Stimulated activated CD8-positive, alpha-beta memory T cell treated with anti-CD3 and anti-CD28 coated beads, Interleukin-15, amount 100 ng/mL, for 48 hours (primary cell): ENCODE results near the gene NKX2-3.

Source experiments
- DNase-seq, 2 donors: peaks; one replicate each; pipeline ENCODE4 v3.0.0-alpha.2; 2020; ENCODE audit warnings: low read depth in 2 of 2

NKX2-3 gene

DNA sequence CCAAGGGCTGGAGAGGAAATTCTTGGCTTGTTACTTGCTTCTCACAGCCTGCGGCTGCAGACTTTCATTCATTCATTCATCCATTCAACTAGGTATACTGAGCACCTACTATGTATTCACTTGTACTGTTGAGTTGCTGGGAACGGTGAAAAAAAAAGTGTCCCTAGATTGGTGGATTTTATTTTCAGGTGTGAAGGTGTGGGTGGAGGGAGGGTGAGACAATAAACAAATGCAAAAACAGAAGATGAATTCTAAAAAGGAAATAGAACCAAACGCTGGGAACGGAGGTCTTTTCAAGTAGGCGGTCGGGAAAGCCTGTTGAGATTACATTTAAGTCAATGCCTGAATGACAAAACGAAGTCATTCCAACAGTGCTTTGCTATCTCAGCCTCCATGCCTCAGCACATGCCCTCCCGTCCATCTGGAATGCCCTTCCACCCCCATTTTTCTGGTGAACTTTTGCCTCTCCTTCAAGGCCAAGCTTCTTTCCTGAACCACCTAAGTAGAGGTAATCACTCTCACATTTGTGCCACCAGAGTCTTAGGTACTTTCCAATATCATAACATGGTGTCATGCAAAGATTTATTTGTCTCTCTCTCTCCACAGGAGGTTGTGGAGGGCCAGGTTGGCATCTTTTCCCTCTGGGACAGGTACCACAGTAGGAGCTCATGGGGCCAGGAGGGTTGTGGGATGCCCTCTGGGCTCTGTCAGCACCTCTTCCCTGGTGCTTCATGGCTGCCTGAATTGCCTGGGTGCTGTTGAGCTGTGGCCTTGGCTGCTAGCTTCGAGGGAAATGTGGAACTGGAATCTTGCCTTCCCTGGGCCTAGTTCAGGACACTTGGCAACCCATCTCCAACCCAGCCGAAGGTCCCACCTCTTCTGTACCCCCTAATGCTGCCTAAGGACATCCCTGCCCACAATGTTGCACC, 5.5 kb downstream of the NKX2-3 start:
- no peak for DNase-seq

DNA sequence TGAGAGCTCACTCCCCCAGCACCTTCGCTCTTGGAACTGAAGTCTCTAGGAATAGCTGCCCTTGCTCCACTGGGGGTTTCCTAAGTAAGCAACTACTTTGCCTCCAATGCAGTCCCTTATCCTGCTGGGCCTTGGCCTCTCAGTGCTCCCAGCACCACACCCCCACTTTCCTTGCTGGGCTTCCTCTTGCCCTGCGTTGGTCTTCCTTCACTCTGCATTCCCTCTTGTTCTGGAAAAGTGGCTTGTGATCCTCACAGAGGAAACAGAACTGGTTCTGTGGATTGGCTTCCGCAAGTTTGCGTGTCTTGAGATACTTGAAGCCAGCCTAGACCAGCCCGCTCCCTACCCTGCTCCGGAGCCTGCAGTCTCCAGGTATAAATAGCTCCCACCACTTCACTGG, 6.4 kb downstream of the NKX2-3 start:
- DNase-seq, result no peak

DNA sequence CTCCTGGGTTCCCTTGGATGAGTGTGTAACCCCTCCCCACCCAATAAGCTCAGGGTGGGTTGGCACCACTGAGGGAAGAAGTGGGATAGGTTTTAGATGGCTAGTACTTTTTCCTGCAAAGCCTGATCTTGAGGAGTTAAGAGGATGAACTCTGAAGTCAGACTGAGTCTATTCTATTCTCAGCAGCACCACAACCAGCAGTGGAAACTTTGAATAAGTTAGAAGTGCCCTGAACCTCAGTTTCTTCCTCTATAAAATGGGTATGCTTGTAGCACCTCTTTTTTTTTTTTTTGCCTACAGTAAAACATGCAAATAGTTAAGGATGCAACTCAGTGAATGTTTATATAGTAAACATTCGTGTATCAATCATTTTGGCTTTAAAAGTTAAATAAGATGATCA, 7.1 kb downstream of the NKX2-3 start:
- no peak for DNase-seq

DNA sequence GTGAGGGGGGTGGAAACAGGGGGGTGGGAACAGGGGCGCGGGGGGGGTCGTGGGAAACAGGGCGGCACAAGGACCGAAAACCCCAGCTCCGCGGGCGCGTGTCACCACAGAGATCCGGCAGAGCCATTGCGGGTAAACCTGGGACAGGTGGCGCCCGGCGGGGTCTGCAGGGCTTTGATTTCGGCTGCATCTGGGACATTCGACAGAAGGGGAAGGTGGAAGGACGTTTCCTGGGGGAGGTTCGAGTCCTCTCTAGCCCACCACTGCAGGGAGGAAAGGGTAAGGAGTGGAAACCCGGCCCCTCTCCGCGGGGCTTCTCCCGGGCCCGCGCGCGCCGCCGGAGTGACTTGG, 7.5 kb downstream of the NKX2-3 start:
- no peak for DNase-seq

DNA sequence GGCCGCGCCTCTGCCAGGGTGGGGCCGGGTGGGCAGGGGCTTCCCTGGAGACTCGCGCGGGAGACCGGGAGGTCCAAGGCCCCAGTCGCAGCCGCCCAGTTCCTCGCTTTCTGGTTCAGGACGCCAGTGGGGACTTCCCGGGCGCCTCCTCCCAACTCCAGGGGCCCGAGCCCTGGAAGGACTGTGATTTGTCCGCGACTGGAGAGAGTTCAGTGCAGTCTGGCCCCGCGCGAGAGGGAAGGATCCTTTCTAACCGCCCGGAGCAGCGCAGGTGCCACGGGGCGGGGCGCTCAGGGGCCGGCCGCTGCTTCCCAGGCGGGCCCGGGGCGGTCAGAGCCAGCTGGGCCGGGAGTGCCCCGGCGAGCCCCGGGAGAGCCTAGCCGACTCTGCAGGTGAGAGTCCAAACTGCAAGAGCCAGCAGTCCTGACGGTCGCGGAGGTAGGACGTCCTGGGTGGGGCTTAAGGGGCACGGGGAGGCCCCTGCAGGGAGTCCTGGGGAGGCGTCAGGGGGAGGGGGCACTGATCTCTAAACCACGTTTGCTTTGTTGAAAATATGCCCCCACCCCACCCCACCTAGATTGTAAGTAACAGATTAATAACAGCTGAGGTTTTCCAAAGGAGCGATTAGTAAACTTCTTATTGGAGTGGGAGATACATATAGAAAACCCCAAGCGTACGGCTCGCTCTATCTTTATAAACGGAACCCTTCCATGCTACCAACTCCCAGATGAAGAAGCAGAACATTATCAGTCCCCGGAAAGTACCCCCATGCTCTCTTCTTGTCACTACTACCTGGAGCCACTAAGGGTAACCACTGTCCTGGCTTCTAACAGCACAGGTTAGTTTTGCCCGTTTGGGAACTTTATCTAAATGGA, 8.2 kb downstream of the NKX2-3 start:
- no peak for DNase-seq

DNA sequence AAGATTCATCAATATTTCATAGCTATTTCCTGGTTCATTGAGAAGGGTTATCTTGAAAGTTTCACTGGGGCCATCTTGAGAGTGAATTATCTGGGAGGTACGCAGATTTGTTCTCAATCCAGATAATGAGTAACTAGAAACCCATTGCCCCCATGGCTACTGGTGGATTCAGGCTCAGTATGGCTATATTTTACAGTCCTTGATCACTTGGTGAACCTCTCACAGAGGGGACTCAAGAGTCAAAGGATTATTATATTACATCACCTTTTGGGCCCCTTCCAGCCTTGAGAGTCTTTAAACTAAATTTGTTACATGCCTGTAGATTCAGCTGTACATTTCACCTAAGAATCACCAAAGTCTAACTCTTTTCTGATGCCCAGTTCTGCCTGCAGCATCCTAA, 11.6 kb downstream of the NKX2-3 start:
- no peak for DNase-seq

DNA sequence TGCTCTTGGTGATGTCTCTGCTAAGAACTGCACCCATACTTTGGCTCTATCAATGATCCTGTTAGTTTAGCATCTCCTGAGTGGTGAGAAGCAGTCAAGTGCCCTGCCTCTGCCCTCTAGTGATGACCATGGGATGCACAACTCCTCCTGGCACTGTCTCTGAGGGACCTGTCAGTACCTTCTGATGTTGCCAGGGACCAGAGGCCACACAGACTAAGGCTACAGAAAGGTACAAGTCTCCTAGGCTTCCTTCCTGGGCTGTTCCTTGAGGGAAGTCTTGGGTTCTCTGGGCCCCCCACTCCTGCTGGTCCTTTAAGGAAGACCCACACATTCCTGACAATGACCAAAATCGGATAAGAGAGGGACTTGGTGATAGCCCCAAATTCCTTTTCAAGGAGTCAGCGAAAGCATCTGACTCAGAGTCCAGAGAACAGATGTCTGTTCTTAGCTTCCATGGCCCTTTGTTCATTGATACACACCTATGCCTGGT, 15.3 kb downstream of the NKX2-3 start:
- no peak for DNase-seq

DNA sequence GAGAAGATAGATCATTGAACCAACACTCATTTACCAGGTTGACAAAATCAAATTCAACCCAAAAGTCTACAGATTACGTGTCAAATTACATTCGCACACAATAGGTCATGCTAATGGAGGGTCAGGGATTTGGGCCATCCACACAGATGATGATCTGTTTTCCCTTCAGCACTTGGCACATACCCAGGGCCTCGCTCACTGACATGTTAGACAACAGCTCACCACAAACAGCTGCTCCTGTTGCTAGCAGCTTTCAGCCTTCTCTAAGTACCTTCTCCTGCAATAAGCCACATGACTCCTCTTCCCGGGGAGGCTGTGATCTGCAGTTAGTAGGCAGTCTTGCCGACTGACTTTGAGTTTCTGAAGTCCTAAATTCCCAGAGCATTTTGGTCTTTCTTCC, 18.4 kb downstream of the NKX2-3 start:
- DNase-seq, result no peak

DNA sequence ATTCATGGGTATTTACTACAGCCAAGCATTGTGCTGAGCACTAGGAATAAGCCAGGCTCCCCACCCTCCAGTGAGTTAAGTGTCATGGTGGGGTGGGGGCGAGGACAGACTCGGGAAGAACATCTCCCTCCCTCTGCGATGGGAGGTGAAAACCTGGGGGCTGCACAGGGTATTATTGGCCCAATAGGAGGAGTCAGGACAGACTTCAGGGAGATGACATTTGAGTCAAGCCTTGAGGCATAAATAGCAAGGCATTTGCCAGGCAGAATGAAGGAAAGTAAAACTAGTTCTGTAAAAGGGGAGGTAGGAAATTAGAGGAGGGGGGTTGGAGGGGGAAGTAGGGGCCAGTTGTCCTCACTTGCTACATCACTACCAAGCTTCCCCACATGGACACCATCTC, 18.9 kb downstream of the NKX2-3 start:
- no peak for DNase-seq

DNA sequence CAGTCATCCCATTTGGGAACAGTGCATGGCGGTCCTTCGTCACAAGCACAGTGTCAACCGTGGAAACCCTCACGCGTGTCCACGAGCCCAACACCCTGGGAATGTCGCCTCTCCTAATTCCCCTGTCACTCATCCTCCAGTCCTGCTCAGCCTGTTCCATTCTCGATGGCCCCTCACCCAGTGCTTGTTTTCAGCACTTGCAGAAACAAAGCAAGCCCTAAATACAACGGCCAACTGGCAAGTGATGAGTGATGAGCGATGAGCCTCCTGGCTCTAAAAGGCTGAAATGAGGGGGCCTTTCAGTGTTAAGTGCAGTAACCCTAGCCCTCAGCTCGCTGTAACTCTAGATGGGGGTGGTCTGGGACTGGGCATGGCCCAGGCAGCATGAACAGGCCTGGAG, 22.6 kb downstream of the NKX2-3 start:
- DNase-seq, result no peak

DNA sequence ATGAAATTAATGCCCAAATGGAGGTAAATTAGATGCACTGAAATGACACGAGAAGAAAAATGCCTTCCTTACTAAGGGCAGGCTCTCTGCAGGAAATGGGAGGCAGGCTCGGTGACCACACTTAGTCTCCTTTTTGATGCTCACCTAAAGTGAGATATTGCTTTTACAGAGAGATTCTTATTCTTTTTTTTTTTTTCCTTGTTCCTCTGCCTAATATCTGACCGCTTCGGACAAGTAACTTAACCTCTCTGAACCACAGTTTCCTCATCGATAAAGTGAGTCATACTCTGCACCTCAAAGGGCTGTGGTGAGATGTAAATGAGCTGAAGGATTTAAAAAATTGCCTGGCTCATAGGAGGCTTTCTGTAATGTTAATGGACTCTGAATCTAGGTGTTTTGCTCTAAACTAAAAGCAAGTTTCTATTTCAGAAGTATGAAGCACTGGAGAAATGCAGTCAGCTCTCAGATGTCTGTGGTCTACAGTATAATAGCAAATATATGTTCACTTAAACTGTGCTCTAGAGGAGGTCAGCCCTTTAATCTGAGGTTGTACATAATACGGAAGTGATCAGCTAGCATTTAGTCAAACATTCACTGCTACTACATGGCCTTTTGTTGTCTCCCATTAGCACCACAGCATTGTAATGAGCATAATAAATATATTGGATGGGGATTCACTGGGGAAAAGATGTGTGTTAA, 23.2 kb downstream of the NKX2-3 start:
- DNase-seq, result no peak

DNA sequence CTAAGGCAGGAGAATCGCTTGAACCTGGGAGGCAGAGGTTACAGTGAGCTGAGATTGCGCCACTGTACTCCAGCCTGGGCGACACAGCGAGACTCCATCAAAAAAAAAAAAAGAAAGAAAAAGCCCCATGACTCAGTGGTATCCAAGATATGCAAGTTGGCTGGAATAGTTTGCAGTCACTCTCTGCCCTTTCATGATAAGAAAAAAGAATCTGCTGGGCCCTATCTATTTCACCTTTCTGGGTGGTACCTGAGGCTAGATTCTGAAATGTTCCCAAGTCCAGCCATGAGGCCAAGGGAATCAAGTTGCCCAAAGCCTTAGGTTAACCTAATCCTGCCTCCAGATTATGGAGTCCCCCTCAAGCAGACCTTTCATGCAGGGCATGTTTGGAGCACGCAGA, 24.3 kb downstream of the NKX2-3 start:
- no peak for DNase-seq

DNA sequence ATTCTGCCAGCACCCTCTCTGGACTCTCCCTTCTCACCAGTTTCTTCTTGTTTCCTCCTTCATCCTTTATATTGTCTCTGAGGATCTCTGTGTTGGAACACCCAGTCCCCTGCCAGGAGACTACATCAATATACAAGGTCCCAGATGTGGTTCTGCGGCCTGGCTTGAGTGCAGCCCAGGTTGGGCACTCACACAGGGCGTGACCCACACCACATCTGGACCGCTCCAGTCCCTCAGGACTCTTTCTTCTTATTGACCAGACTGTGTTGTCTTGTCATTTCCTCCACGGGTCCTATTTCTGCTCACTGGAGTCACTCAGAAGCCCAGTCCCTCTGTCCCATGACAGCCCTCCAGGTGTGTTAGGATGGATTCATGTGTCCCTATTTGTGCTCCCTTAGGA, 26.0 kb downstream of the NKX2-3 start:
- DNase-seq, result no peak

DNA sequence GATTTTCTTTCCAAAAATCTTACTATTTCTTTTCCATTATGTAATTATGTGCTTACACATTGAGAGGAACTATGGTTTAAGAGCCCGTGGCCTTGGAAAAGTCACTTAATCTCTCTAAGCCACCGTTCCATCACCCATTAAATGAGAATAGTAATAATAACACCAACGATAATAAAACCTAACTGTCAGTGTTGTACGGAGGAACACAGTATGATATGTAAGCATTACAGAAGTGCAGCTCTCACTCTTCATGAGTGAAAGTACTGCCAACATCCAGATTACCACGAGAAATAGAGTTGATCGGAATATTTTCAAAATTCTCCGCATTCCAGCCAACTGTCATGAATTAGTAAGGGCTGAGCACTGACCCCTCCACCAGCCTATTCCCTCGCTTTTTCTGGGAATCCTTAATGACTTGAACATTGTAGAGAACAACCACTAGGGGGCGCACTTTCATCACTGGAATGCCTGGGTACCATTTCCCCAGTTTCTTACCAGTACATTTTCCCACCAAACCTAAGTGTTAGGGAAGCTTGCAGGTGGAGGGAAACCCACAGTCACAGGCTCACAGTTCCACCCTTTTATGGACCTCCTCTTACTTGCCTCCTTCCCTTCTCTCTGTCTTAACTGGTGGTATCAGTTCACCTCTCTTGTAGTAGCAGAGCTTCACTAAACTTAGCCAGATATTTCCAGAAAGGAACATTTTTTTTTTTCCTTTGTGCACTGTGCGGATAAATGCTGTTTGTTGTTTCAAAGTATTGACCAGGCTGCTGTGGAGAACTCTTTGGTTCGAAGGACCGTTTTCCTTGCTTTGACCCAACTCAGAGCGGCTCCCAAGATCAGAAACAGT, 27.8 kb downstream of the NKX2-3 start:
- no peak for DNase-seq

DNA sequence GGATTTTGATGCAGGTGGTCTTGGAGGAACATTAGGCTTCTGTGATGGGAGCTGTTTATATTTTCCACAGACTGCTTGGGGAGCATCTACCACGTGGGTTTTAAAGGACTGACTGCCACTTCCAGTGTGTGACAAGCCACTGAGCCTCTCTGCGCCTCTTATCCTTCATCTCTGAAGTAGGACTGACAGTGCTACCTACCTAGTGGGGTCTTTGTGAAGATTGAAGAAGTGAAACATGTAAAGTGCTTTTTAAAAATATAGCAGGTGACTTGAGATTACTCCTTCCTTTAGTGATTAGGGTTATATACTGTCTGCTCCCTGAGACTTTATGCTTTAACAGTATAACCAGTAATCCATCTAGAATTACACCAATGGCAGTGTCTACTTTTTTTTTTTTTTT, 29.9 kb downstream of the NKX2-3 start:
- no peak for DNase-seq

DNA sequence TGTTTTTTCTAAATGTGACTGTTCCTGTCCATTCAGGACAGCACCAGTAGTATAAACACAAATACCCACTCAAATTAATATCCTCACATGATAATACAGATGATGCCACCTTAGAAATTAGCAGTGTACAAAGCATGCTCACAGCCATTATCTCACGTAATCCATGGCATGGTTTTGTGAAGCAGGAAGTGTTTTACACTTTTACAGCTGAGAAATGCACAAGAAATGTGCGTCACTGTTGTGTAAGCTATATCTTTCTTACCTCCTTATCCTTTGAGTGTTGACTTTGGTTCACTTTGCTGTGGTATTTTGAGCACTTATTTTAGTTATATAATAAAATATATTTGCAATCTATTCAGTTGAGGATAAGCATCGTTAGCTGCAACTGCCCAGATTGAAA, 31.6 kb downstream of the NKX2-3 start:
- no peak for DNase-seq

DNA sequence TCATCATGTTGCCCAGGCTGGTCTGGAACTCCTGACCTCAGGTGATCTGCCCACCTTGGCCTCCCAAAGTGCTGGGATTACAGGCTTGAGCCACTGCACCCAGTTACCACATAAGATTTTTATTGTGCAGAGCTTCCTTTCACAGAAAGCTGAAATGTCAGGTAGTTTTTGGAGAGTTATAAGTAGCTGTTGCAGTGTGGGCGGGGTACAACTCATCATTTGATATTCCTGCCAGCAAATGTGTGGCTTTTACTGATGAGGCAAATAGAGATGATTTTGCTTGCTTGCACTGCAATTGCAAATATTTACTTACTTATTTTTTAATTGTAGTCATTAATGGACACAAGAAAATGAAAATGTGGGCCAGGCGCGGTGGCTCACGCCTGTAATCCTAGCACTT, 32.4 kb downstream of the NKX2-3 start:
- DNase-seq, result no peak

DNA sequence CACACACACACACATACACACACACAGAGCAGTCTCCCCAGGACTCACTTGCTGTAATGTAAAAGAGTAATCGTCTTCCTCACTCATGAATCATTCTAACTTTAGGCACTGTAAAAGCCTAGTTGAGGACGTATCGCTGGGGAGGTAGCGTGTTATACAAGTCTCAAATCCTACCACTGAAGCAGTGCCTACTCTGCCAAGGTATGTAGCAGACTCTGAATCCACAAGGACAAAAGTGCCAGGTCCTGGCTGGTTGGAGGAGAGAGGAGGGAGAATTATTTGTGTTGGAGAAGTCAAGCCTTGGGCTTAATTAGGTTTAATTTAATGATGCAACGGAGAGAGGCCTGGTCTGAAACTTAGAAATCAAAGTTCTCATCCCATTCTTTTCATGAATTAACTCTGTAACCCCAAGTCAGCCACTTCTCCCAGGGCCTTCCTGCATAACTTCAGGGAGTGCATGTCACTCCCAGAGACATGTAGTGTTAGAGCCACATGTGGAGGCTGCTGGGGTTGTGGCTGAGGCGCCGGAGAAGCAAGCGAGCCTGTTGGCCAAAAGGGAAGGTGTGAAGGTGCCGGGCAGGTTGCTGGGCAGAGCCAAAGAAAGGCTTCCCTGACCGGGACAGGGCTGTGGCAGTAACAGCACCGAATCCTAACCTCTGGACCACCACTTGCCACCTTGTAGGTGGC, 36.7 kb downstream of the NKX2-3 start:
- no peak for DNase-seq

DNA sequence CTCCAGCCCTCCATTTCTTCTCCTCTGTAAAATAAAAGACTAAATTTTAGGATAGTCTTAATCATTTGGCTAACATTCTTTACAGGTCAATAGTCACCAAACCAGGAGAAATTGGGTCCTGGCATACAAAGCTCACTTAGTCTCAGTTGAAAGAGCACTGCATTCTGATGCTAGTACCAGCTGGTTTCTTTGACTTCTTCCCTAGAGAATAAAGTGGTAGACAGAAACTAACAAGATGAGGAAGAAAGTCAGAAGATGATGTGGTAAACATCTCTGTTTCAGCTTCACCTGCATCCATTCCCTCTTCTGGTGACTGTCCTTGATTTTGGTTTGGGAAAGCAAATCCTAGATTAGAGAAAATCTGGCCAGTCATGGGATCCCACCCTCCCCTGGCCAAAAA, 37.2 kb downstream of the NKX2-3 start:
- DNase-seq, result no peak

DNA sequence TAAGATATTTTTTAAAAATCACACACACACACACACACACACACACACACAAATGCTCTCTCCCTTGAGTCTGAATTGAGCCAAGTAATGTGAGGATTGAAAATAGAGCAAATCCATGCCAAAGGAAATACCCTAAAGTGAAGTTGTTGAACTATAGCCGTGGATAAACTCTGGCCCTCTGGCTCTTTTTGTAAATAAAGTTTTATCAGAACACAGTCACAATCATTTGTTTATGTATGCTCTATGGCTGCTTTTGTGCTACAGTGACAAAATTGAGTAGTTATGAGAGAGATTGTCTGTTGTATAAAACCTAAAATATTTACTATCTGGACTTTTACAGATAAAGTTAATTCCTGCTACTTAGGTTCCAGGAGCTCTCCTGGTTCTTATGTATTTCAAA, 39.1 kb downstream of the NKX2-3 start:
- no peak for DNase-seq

DNA sequence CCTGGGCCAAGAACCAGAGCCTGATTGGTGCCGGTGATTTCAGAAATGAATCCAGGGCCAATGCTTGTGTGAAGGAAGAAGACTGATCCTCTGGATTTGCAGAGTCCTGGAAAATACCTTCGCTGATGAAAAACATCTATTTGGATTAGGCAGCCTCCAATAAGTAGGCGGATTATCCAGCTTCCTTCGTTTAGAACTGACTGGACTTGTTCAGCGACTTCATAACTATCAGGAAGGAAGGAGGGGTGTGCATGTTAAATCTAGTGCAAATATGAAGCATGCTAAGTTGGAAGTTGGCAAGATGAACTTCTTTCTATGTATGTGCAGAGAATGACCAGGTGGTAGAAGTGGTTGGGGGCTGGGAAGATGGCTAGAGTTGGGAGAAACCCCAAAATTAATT, 41.0 kb downstream of the NKX2-3 start:
- DNase-seq, result no peak
